ENCODE results near the gene WFIKKN2. TPM values are rescaled to one million over a fixed set of nuclear protein-coding genes. Genes with fewer than 3 reads are reported as not detected.

Gene WFIKKN2
- total and polyA plus RNA-seq, 2 of the 13 experiments (the other 11 are each of a cell fraction or from before 2014, with no cell fraction given) = not detected

DNA sequence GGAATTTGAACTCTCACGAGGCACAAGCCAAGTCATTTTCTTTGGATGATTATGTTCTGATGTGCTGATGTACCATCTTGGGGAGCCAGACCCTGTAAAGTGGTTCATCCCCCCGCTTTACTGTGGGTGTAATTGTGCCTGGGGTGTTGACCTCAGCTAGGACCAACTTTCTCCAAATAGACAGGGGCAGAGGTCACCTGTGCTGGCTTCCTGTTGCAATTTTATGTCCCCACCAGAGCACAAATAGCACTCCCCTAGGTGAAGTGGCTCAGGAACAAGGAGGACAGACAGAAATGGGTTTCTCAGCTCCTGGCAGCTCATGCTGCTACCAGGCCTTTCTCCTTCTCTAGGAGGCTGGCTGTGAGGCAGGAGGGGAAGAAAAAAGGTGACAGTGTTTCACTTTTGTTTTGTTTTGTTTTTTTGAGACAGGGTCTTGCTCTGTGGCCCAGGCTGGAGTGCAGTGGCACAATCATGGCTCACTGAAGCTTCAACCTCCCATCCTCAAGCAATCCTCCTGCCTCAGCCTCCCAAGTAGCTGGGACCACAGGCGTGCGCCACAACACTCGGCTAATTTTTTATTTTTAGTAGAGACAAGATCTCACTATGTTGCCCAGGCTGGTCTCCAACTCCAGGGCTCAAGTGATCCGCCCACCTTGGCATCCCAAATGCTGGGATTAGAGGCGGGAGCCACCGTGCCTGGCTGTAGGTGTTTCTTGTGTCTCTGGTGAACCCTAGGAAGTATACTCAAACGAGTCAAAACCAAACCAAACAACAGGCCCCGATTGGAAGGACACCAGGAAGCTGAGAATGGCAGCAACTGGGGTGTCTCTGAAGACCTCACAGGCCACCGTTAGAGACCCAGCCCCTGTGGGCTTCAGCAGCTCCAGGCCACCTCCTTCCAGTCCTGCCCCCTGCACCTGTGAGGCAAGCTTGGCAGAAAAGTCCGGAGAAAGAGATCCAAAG is 32.5 kb upstream of the WFIKKN2 start (continued):
- TF ChIP-seq, protein P1, sequence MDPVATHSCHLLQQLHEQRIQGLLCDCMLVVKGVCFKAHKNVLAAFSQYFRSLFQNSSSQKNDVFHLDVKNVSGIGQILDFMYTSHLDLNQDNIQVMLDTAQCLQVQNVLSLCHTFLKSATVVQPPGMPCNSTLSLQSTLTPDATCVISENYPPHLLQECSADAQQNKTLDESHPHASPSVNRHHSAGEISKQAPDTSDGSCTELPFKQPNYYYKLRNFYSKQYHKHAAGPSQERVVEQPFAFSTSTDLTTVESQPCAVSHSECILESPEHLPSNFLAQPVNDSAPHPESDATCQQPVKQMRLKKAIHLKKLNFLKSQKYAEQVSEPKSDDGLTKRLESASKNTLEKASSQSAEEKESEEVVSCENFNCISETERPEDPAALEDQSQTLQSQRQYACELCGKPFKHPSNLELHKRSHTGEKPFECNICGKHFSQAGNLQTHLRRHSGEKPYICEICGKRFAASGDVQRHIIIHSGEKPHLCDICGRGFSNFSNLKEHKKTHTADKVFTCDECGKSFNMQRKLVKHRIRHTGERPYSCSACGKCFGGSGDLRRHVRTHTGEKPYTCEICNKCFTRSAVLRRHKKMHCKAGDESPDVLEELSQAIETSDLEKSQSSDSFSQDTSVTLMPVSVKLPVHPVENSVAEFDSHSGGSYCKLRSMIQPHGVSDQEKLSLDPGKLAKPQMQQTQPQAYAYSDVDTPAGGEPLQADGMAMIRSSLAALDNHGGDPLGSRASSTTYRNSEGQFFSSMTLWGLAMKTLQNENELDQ (CRISPR knock-in tag; IDR thresholded peaks at IDR 0.05; ENCODE audit: borderline replicate concordance) = no peak
- TF ChIP-seq ESRRA (CRISPR knock-in tag; IDR thresholded peaks at IDR 0.05; ENCODE audit: low read depth) (no peak), ZNF556 (CRISPR knock-in tag; IDR thresholded peaks at IDR 0.05; ENCODE audit: borderline replicate concordance) (peak; percentile 51; the same call in 1 of the 2 replicates), CCDC6 (CRISPR knock-in tag; IDR thresholded peaks at IDR 0.05) (no peak), ZNF335 (CRISPR knock-in tag; IDR thresholded peaks at IDR 0.05) (no peak), ZNF383 (CRISPR knock-in tag; IDR thresholded peaks at IDR 0.05; ENCODE audit: borderline replicate concordance) (0 out of 2 replicates have a peak, but pooled peaks have one; percentile 67), SRY (CRISPR knock-in tag; IDR thresholded peaks at IDR 0.05) (no peak), RBM39 (IDR thresholded peaks at IDR 0.05; ENCODE audit: low read depth, low read length, poor library complexity, severe bottlenecking) (no peak)
- TF ChIP-seq, protein P2, sequence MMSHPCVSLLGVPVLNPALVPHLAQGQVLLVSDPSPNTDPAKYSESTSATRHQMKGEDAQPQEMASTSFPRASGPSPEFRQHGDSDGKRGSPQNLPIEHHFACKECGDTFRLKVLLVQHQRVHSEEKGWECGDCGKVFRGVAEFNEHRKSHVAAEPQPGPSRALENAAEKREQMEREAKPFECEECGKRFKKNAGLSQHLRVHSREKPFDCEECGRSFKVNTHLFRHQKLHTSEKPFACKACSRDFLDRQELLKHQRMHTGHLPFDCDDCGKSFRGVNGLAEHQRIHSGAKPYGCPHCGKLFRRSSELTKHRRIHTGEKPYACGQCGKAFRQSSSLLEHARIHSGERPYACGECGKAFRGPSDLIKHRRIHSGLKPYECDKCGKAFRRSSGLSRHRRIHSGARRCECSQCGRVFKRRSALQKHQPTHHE (CRISPR knock-in tag; IDR thresholded peaks at IDR 0.05; ENCODE audit: borderline replicate concordance) = no peak
- TF ChIP-seq, protein P3, sequence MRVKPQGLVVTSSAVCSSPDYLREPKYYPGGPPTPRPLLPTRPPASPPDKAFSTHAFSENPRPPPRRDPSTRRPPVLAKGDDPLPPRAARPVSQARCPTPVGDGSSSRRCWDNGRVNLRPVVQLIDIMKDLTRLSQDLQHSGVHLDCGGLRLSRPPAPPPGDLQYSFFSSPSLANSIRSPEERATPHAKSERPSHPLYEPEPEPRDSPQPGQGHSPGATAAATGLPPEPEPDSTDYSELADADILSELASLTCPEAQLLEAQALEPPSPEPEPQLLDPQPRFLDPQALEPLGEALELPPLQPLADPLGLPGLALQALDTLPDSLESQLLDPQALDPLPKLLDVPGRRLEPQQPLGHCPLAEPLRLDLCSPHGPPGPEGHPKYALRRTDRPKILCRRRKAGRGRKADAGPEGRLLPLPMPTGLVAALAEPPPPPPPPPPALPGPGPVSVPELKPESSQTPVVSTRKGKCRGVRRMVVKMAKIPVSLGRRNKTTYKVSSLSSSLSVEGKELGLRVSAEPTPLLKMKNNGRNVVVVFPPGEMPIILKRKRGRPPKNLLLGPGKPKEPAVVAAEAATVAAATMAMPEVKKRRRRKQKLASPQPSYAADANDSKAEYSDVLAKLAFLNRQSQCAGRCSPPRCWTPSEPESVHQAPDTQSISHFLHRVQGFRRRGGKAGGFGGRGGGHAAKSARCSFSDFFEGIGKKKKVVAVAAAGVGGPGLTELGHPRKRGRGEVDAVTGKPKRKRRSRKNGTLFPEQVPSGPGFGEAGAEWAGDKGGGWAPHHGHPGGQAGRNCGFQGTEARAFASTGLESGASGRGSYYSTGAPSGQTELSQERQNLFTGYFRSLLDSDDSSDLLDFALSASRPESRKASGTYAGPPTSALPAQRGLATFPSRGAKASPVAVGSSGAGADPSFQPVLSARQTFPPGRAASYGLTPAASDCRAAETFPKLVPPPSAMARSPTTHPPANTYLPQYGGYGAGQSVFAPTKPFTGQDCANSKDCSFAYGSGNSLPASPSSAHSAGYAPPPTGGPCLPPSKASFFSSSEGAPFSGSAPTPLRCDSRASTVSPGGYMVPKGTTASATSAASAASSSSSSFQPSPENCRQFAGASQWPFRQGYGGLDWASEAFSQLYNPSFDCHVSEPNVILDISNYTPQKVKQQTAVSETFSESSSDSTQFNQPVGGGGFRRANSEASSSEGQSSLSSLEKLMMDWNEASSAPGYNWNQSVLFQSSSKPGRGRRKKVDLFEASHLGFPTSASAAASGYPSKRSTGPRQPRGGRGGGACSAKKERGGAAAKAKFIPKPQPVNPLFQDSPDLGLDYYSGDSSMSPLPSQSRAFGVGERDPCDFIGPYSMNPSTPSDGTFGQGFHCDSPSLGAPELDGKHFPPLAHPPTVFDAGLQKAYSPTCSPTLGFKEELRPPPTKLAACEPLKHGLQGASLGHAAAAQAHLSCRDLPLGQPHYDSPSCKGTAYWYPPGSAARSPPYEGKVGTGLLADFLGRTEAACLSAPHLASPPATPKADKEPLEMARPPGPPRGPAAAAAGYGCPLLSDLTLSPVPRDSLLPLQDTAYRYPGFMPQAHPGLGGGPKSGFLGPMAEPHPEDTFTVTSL (CRISPR knock-in tag; IDR thresholded peaks at IDR 0.05; ENCODE audit: borderline replicate concordance) = no peak
- TF ChIP-seq, protein P4, sequence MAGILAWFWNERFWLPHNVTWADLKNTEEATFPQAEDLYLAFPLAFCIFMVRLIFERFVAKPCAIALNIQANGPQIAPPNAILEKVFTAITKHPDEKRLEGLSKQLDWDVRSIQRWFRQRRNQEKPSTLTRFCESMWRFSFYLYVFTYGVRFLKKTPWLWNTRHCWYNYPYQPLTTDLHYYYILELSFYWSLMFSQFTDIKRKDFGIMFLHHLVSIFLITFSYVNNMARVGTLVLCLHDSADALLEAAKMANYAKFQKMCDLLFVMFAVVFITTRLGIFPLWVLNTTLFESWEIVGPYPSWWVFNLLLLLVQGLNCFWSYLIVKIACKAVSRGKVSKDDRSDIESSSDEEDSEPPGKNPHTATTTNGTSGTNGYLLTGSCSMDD (CRISPR knock-in tag; IDR thresholded peaks at IDR 0.05) = no peak
